OCI-LY7 (cell line): ENCODE data around the gene HIP1. TPM values are rescaled to one million over a fixed set of nuclear protein-coding genes. Genes with fewer than 3 reads are reported as not detected.
"Not testable (repeated sequence)": the region's sequence is repeated elsewhere in the genome, so short reads cannot be mapped to it uniquely, and the experiment has no call there.

ENCODE experiments used
- Bru-seq: library from RNA; stranded (reverse); fragments of 400-500 nt; gene quantifications from one replicate; lab custom pipeline; 2021; lab: Mats Ljungman, UMichigan
- BruChase-seq, 2 experiments: library from RNA; stranded (reverse); fragments of 400-500 nt; gene quantifications; one replicate each; lab custom pipeline; 2021; lab: Mats Ljungman, UMichigan
- BruUV-seq: library from RNA; stranded (reverse); fragments of 400-500 nt; replicated peaks from 2 replicates; lab custom pipeline; 2021; lab: Mats Ljungman, UMichigan
- CTCF ChIA-PET: fragments of 300-600 bp; sonication (Branson Sonifier 250); formaldehyde crosslinking; loops from one replicate; lab custom pipeline; 2022; ENCODE audit warnings: antibody characterized with exemption; ENCODE audit not compliant: unreplicated experiment; lab: Charles Lee
- POLR2A ChIA-PET: fragments of 300-600 bp; sonication (Branson Sonifier 250); formaldehyde crosslinking; loops from one replicate; lab custom pipeline; 2022; ENCODE audit warnings: antibody characterized with exemption; lab: Charles Lee
- DNase-seq: peaks from one replicate; pipeline ENCODE4 v3.0.0-alpha.2; 2015; ENCODE audit warnings: low spot score
- H2AFZ ChIP-seq: fragments of 200-600 bp; sonication (generic), shearing (Covaris generic); 2 replicates; pipeline ENCODE4 v1.6.1; 2014; ENCODE audit warnings: mild to moderate bottlenecking, antibody characterized with exemption, low read length, moderate library complexity
- H3K27ac ChIP-seq: fragments of 200-600 bp; sonication (generic); 2 replicates; pipeline ENCODE4 v1.5.1; 2014; ENCODE audit warnings: mixed run types, low read depth, mild to moderate bottlenecking, moderate library complexity, low read length, inconsistent platforms; ENCODE audit not compliant: poor library complexity, severe bottlenecking
- H3K36me3 ChIP-seq: fragments of 200-600 bp; sonication (generic); 2 replicates; pipeline ENCODE4 v1.6.1; 2014; ENCODE audit warnings: mild to moderate bottlenecking, antibody characterized with exemption, low read length, moderate library complexity, mixed read lengths; ENCODE audit not compliant: insufficient read depth
- H3K4me1 ChIP-seq: fragments of 200-600 bp; sonication (generic); 2 replicates; pipeline ENCODE4 v1.5.1; 2014; ENCODE audit warnings: mild to moderate bottlenecking, low read length; ENCODE audit not compliant: insufficient read depth, poor library complexity, severe bottlenecking
- H3K4me2 ChIP-seq: fragments of 200-600 bp; sonication (generic); 2 replicates; pipeline ENCODE4 v1.6.1; 2014; ENCODE audit warnings: mild to moderate bottlenecking, low read length
- H3K4me3 ChIP-seq: fragments of 200-600 bp; sonication (generic); 2 replicates; pipeline ENCODE4 v1.5.1; 2014; ENCODE audit warnings: mild to moderate bottlenecking, low read depth, low read length; ENCODE audit not compliant: poor library complexity, severe bottlenecking
- H3K79me2 ChIP-seq: fragments of 200-600 bp; sonication (generic); 2 replicates; pipeline ENCODE4 v1.6.1; 2016; ENCODE audit warnings: low read depth, mild to moderate bottlenecking, low read length, moderate library complexity, mixed read lengths; ENCODE audit not compliant: insufficient read depth
- H3K9me2 ChIP-seq: fragments of 200-600 bp; sonication (generic); 2 replicates; pipeline ENCODE4 v1.6.1; 2016; ENCODE audit warnings: mild to moderate bottlenecking, low read length, mixed read lengths; ENCODE audit not compliant: insufficient read depth
- H3K9me3 ChIP-seq: fragments of 200-600 bp; sonication (generic); 2 replicates; pipeline ENCODE4 v1.6.1; 2014; ENCODE audit warnings: mild to moderate bottlenecking, mixed run types, low read length, mixed read lengths
- H4K20me1 ChIP-seq: fragments of 200-600 bp; sonication (generic); 2 replicates; pipeline ENCODE4 v1.6.1; 2014; ENCODE audit warnings: mild to moderate bottlenecking, antibody characterized with exemption, low read length, moderate library complexity, mixed read lengths; ENCODE audit not compliant: insufficient read depth
- CTCF ChIP-seq: fragments of 200-600 bp; sonication (generic); conservative IDR thresholded peaks from 2 replicates; pipeline ENCODE4 v1.5.1; 2014; ENCODE audit warnings: mild to moderate bottlenecking, antibody characterized with exemption, low read length, moderate library complexity, mixed read lengths
- EZH2phosphoT487 ChIP-seq: fragments of 200-600 bp; sonication (generic); IDR thresholded peaks from 2 replicates; pipeline ENCODE4 v1.6.1; 2018; ENCODE audit warnings: low read depth, borderline replicate concordance, mild to moderate bottlenecking, mixed run types, antibody characterized with exemption, low read length, moderate library complexity, mixed read lengths
- intact Hi-C: fragments of 100-400 bp; cut with micrococcal nuclease; formaldehyde crosslinking; loops from one replicate; pipeline ENCODE4 v1.10.0; 2022; ENCODE audit not compliant: unreplicated experiment
- long read RNA-seq: library from polyadenylated mRNA; stranded (forward); transcript quantifications from one replicate; pipeline ENCODE4 v2.0.0, GENCODE V29; 2022
- total RNA-seq, 2 experiments: library from RNA; depleted of rRNA in 1 of 2; stranded (reverse); fragments of >200 nt in 1 of 2; shearing (Covaris generic) in 1 of 2; gene quantifications; 2 replicates each; pipeline ENCODE4 v1.2.3, GENCODE V29; 2014 to 2022

HIP1 gene
- total RNA-seq (2014; rRNA removed; shearing (Covaris generic)) (15.0 and 15.8 TPM in 2 replicates), total RNA-seq (2022) (27.8 and 30.5 TPM in 2 replicates), Bru-seq, nascent RNA (percentile 61 among the genes with signal in this experiment), BruChase-seq, experiment 1, labeled RNA remaining after a 6-hour chase (percentile 72 among the genes with signal in this experiment), BruChase-seq, experiment 2, labeled RNA remaining after a 2-hour chase (percentile 66 among the genes with signal in this experiment)
- long read RNA-seq, full-length matches to known transcripts = 5 of 29 reads
- long read RNA-seq, partial matches to known transcripts = 9 of 29 reads
- long read RNA-seq, other reads (novel, unspliced or antisense) = 15 of 29 reads

- Histone ChIP-seq H3K79me2 (peaks cover 34% of the 10 kb centered on the region; the same call in 1 of the 2 replicates), H4K20me1 (no peaks in the 10 kb centered on the region), H3K4me3 (peak within 1 kb of the TSS; percentile 82), H3K9me2 (no peaks in the 10 kb centered on the region), H2AFZ (peak within 1 kb of the TSS; percentile 56; the same call in 1 of the 2 replicates), H3K4me2 (peak within 1 kb of the TSS; percentile 92), H3K9me3 (no peaks in the 10 kb centered on the region), H3K36me3 (peaks cover 6% of the 10 kb centered on the region; the same call in 1 of the 2 replicates), H3K4me1 (peaks cover 64% of the 10 kb centered on the region), H3K27ac (peak within 1 kb of the TSS; percentile 90)
- TF ChIP-seq CTCF (no peak), EZH2phosphoT487 (no peak)
- POLR2A ChIA-PET = interaction anchor here (1.5 to 2.7 kb wide), 4 partner anchors 8 to 76 kb away, joined by 4 to 17 read pairs (median 8); no protein-coding TSS in a partner anchor
- no TSS peak for BruUV-seq
- no peak for DNase-seq
- CTCF ChIA-PET = no interaction called here
- intact Hi-C loops = loop anchor here (2.0 to 10.0 kb wide), 4 partner anchors 14 to 214 kb away; no protein-coding TSS in a partner anchor
Observed at GRCh38 chr7:75738604-75738974, at the start of gene HIP1. Gene HIP1 (minus strand): TSS chr7:75738941. CDS start chr7:75738920, 21 bp downstream.

GRCh38 chr7:75788154-75788847 is 49.6 kb upstream of the HIP1 start:
- H3K9me3 ChIP-seq, H3K27ac ChIP-seq, H3K79me2 ChIP-seq, H3K36me3 ChIP-seq, H3K9me2 ChIP-seq, H4K20me1 ChIP-seq, DNase-seq, intact Hi-C loops, H3K4me2 ChIP-seq, BruUV-seq, H3K4me1 ChIP-seq, CTCF ChIA-PET, H2AFZ ChIP-seq, H3K4me3 ChIP-seq: not testable (repeated sequence)
- POLR2A ChIA-PET = interaction anchor here (0.7 kb wide), 1 partner anchor 102 kb away, joined by 4 read pairs; no protein-coding TSS in a partner anchor

GRCh38 chr7:75783058-75783457 is 44.3 kb upstream of the HIP1 start:
- H3K9me2 ChIP-seq, H3K4me3 ChIP-seq, H3K27ac ChIP-seq, H4K20me1 ChIP-seq, H3K4me1 ChIP-seq, DNase-seq, H3K9me3 ChIP-seq, H3K79me2 ChIP-seq, H2AFZ ChIP-seq, BruUV-seq, H3K4me2 ChIP-seq, H3K36me3 ChIP-seq, intact Hi-C loops: not testable (repeated sequence)
- ChIA-PET POLR2A (interaction anchor here (0.9 kb wide), 1 partner anchor 470 kb away, joined by 8 read pairs; no protein-coding TSS in a partner anchor), CTCF (interaction anchor here (0.7 kb wide), 1 partner anchor 30 kb away, joined by 3 read pairs; no protein-coding TSS in a partner anchor)

- H2AFZ ChIP-seq, H3K36me3 ChIP-seq, CTCF ChIA-PET, H3K79me2 ChIP-seq, POLR2A ChIA-PET, BruUV-seq, DNase-seq, H3K9me3 ChIP-seq, H3K27ac ChIP-seq, intact Hi-C loops, H3K4me1 ChIP-seq, H3K4me3 ChIP-seq, H3K4me2 ChIP-seq, H3K9me2 ChIP-seq, H4K20me1 ChIP-seq: not testable (repeated sequence)
Observed at GRCh38 chr7:75780647-75781273, 42.0 kb upstream of the HIP1 start.

- intact Hi-C loops, DNase-seq, H3K36me3 ChIP-seq, H3K27ac ChIP-seq, H3K4me1 ChIP-seq, H3K9me2 ChIP-seq, POLR2A ChIA-PET, H3K9me3 ChIP-seq, BruUV-seq, H3K79me2 ChIP-seq, H3K4me3 ChIP-seq, H2AFZ ChIP-seq, H4K20me1 ChIP-seq, H3K4me2 ChIP-seq, CTCF ChIA-PET: not testable (repeated sequence)
Observed at GRCh38 chr7:75779516-75779915, 40.8 kb upstream of the HIP1 start.
